Suppressor macrophage treated with lipopolysaccharide for 4 hours (primary cell): ENCODE measurements around the gene SFSWAP.
"Not testable (repeated sequence)": the region's sequence is repeated elsewhere in the genome, so short reads cannot be mapped to it uniquely, and the experiment has no call there.

Source experiments
- DNase-seq: peaks from one replicate; pipeline ENCODE4 v3.0.0-alpha.2; 2020

SFSWAP gene

GRCh38 chr12:131710464-131711457, at the start of gene SFSWAP:
Gene SFSWAP, plus strand, starts transcription at chr12:131711090. Its CDS starts 140 bp downstream, at chr12:131711230.
- DNase-seq = peak; percentile 88

- DNase-seq = not testable (repeated sequence)
These were observed 49.5 kb upstream of the SFSWAP start for GRCh38 chr12:131661170-131661985.

- not testable (repeated sequence) for DNase-seq
These were observed 49.0 kb upstream of the SFSWAP start for GRCh38 chr12:131661986-131662288.

GRCh38 chr12:131662346-131662745, 48.5 kb upstream of the SFSWAP start:
- not testable (repeated sequence) for DNase-seq

GRCh38 chr12:131665666-131666065, 45.2 kb upstream of the SFSWAP start:
- not testable (repeated sequence) for DNase-seq

- DNase-seq = not testable (repeated sequence)
These were observed 44.4 kb upstream of the SFSWAP start for GRCh38 chr12:131666486-131666885.

- peak; percentile 50 for DNase-seq
These were observed 43.8 kb upstream of the SFSWAP start for GRCh38 chr12:131666978-131667601.

GRCh38 chr12:131671276-131671675, 39.6 kb upstream of the SFSWAP start:
- no peak for DNase-seq

- no peak for DNase-seq
These were observed 39.0 kb upstream of the SFSWAP start for GRCh38 chr12:131671871-131672270.

GRCh38 chr12:131672311-131672940, 38.5 kb upstream of the SFSWAP start:
- no peak for DNase-seq

GRCh38 chr12:131672941-131673887, 37.7 kb upstream of the SFSWAP start:
- peak; percentile 48 for DNase-seq

- DNase-seq = no peak
These were observed 37.0 kb upstream of the SFSWAP start for GRCh38 chr12:131673888-131674257.

- no peak for DNase-seq
These were observed 36.5 kb upstream of the SFSWAP start for GRCh38 chr12:131674373-131674772.

- no peak for DNase-seq
These were observed 35.5 kb upstream of the SFSWAP start for GRCh38 chr12:131675126-131676080.

- no peak for DNase-seq
These were observed 34.3 kb upstream of the SFSWAP start for GRCh38 chr12:131676544-131676943.

GRCh38 chr12:131677067-131677466, 33.8 kb upstream of the SFSWAP start:
- DNase-seq = not testable (repeated sequence)

GRCh38 chr12:131677699-131678098, 33.2 kb upstream of the SFSWAP start:
- DNase-seq = no peak

- DNase-seq = not testable (repeated sequence)
These were observed 32.3 kb upstream of the SFSWAP start for GRCh38 chr12:131678389-131679181.

- DNase-seq = not testable (repeated sequence)
These were observed 31.7 kb upstream of the SFSWAP start for GRCh38 chr12:131679186-131679585.
